WTC11 (cell line): ENCODE results near the gene KAZN. TPM values are rescaled to one million over a fixed set of nuclear protein-coding genes. Genes with fewer than 3 reads are reported as not detected.

Source experiments
- ATAC-seq: fragments of 200-7000 bp; cut with Tn5 transposase; 2 replicates; pipeline ENCODE4 v1.10.0; 2021; ENCODE audit warnings: mild to moderate bottlenecking, moderate library complexity
- CTCF ChIA-PET: fragments of 300-600 bp; sonication (Branson Sonifier 250); formaldehyde crosslinking; loops from one replicate; lab custom pipeline; 2021; ENCODE audit warnings: antibody characterized with exemption; lab: Charles Lee
- POLR2A ChIA-PET: fragments of 350-600 bp; sonication (Branson Sonifier 250); formaldehyde crosslinking; loops from one replicate; lab custom pipeline; 2021; ENCODE audit warnings: antibody characterized with exemption; lab: Charles Lee
- DNase-seq: peaks from one replicate; pipeline ENCODE4 v3.0.0; 2021; ENCODE audit warnings: low spot score
- H3K27ac Mint-ChIP-seq: 2 replicates; pipeline ENCODE4 v1.8.0; 2021; ENCODE audit warnings: mixed read lengths
- H3K27me3 Mint-ChIP-seq: 2 replicates; pipeline ENCODE4 v1.8.0; 2021; ENCODE audit warnings: low read depth, mild to moderate bottlenecking, moderate library complexity, mixed read lengths
- H3K36me3 Mint-ChIP-seq: 2 replicates; pipeline ENCODE4 v1.8.0; 2021; ENCODE audit warnings: mixed read lengths
- H3K4me1 Mint-ChIP-seq: 2 replicates; pipeline ENCODE4 v1.8.0; 2022; ENCODE audit warnings: mixed read lengths
- H3K4me3 Mint-ChIP-seq: 2 replicates; pipeline ENCODE4 v1.8.0; 2021; ENCODE audit warnings: mild to moderate bottlenecking, moderate library complexity, mixed read lengths
- H3K9me3 Mint-ChIP-seq: 2 replicates; pipeline ENCODE4 v1.8.0; 2021; ENCODE audit warnings: mixed read lengths
- ELF4 ChIP-seq: sonication (generic); formaldehyde crosslinking; IDR thresholded peaks from 2 replicates; pipeline ENCODE4 v1.8.1; 2022; ENCODE audit warnings: low read depth, mild to moderate bottlenecking, moderate library complexity, missing genetic modification reagents
- GABPB1 ChIP-seq: sonication (generic); formaldehyde crosslinking; IDR thresholded peaks from 2 replicates; pipeline ENCODE4 v1.8.1; 2023; ENCODE audit warnings: mild to moderate bottlenecking, missing genetic modification reagents
- JUN ChIP-seq: sonication (generic); formaldehyde crosslinking; IDR thresholded peaks from 2 replicates; pipeline ENCODE4 v1.8.0; 2023; ENCODE audit warnings: mild to moderate bottlenecking, missing genetic modification reagents
- KAT7 ChIP-seq: sonication (generic); formaldehyde crosslinking; IDR thresholded peaks from 2 replicates; pipeline ENCODE4 v1.8.1; 2023; ENCODE audit warnings: missing genetic modification reagents, mild to moderate bottlenecking, borderline replicate concordance
- NR3C1 ChIP-seq: sonication (generic); formaldehyde crosslinking; conservative IDR thresholded peaks from 2 replicates; pipeline ENCODE4 v1.8.1; 2023; ENCODE audit warnings: low read depth, mild to moderate bottlenecking, missing genetic modification reagents
- SMAD3 ChIP-seq: sonication (generic); formaldehyde crosslinking; IDR thresholded peaks from 2 replicates; pipeline ENCODE4 v1.8.0; 2022; ENCODE audit warnings: missing genetic modification reagents, mild to moderate bottlenecking, borderline replicate concordance
- TCF7 ChIP-seq: sonication (generic); formaldehyde crosslinking; IDR thresholded peaks from 2 replicates; pipeline ENCODE4 v1.8.0; 2022; ENCODE audit warnings: mild to moderate bottlenecking, low read depth, missing genetic modification reagents, moderate library complexity
- TEAD1 ChIP-seq: sonication (generic); formaldehyde crosslinking; IDR thresholded peaks from 2 replicates; pipeline ENCODE4 v1.8.0; 2022; ENCODE audit warnings: mild to moderate bottlenecking, missing genetic modification reagents
- ZNF219 ChIP-seq: sonication (generic); formaldehyde crosslinking; IDR thresholded peaks from 2 replicates; pipeline ENCODE4 v1.8.0; 2023; ENCODE audit warnings: missing genetic modification reagents, mild to moderate bottlenecking, borderline replicate concordance
- ZNF317 ChIP-seq: sonication (generic); formaldehyde crosslinking; IDR thresholded peaks from 2 replicates; pipeline ENCODE4 v1.8.1; 2023; ENCODE audit warnings: low read depth, mild to moderate bottlenecking, moderate library complexity, missing genetic modification reagents, borderline replicate concordance
- total RNA-seq: library from RNA; stranded (reverse); gene quantifications from 3 replicates; pipeline ENCODE4 v1.2.3, GENCODE V29; 2021
- TF ChIP-seq, protein P1 (sequence below): sonication (generic); formaldehyde crosslinking; conservative IDR thresholded peaks from 2 replicates; pipeline ENCODE4 v1.8.1; 2023; ENCODE audit warnings: mild to moderate bottlenecking, low read depth, missing genetic modification reagents, moderate library complexity
- TF ChIP-seq, protein P2 (sequence below): fragments of 250-450 bp; sonication (Bioruptor Pico); IDR thresholded peaks from 2 replicates; pipeline ENCODE4 v1.8.0; 2021; ENCODE audit warnings: mild to moderate bottlenecking
- TF ChIP-seq, protein P3 (sequence below): fragments of 250-450 bp; sonication (Bioruptor Pico); IDR thresholded peaks from 2 replicates; pipeline ENCODE4 v1.9.0; 2021; ENCODE audit warnings: mild to moderate bottlenecking
- TF ChIP-seq, protein P4 (sequence below): sonication (generic); formaldehyde crosslinking; IDR thresholded peaks from 2 replicates; pipeline ENCODE4 v1.8.1; 2023; ENCODE audit warnings: mild to moderate bottlenecking, missing genetic modification reagents

Gene KAZN
- total RNA-seq, 1 experiment from 2014 or later = 19.9 TPM

DNA sequence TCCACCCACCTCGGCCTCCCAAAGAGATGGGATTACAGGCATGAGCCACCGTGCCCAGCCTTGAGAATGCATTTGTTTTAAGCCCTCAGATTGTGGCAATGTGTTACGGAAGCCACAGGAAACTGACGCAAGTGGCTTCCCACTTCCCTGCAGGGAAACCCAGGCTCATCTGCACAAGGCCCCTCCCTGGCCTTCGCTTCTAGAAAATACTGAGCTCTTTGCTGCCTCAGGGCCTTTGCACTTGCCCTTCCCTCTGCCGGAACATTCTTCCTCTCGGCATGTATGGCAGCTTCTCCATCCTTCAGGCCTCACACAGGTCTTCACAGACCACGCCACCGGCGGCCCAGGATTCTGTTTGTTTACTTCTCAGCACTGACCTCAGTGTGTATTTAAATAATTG is 418.0 kb downstream of the KAZN start:
- no peak overlapping the region for H3K4me3 Mint-ChIP-seq
- H3K4me1 Mint-ChIP-seq = peaks cover 17% of the 10 kb centered on the region
- no peaks in the 10 kb centered on the region for H3K27me3 Mint-ChIP-seq
- CTCF ChIA-PET = interaction anchor here (1.3 kb wide), 1 partner anchor 237 kb away, joined by 3 read pairs; no protein-coding TSS in a partner anchor
- H3K27ac Mint-ChIP-seq = no peak overlapping the region
- ATAC-seq = no peak
- DNase-seq = no peak
- no peaks in the 10 kb centered on the region for H3K9me3 Mint-ChIP-seq
- H3K36me3 Mint-ChIP-seq = no peaks in the 10 kb centered on the region
- POLR2A ChIA-PET = no interaction called here
- TF ChIP-seq, protein P1, sequence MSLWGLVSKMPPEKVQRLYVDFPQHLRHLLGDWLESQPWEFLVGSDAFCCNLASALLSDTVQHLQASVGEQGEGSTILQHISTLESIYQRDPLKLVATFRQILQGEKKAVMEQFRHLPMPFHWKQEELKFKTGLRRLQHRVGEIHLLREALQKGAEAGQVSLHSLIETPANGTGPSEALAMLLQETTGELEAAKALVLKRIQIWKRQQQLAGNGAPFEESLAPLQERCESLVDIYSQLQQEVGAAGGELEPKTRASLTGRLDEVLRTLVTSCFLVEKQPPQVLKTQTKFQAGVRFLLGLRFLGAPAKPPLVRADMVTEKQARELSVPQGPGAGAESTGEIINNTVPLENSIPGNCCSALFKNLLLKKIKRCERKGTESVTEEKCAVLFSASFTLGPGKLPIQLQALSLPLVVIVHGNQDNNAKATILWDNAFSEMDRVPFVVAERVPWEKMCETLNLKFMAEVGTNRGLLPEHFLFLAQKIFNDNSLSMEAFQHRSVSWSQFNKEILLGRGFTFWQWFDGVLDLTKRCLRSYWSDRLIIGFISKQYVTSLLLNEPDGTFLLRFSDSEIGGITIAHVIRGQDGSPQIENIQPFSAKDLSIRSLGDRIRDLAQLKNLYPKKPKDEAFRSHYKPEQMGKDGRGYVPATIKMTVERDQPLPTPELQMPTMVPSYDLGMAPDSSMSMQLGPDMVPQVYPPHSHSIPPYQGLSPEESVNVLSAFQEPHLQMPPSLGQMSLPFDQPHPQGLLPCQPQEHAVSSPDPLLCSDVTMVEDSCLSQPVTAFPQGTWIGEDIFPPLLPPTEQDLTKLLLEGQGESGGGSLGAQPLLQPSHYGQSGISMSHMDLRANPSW (CRISPR knock-in tag) = no peak
- TF ChIP-seq SMAD3 (CRISPR knock-in tag) (no peak), TEAD1 (CRISPR knock-in tag) (no peak), JUN (CRISPR knock-in tag) (no peak)
- TF ChIP-seq, protein P2, sequence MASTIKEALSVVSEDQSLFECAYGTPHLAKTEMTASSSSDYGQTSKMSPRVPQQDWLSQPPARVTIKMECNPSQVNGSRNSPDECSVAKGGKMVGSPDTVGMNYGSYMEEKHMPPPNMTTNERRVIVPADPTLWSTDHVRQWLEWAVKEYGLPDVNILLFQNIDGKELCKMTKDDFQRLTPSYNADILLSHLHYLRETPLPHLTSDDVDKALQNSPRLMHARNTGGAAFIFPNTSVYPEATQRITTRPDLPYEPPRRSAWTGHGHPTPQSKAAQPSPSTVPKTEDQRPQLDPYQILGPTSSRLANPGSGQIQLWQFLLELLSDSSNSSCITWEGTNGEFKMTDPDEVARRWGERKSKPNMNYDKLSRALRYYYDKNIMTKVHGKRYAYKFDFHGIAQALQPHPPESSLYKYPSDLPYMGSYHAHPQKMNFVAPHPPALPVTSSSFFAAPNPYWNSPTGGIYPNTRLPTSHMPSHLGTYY (CRISPR knock-in tag) = no peak
- TF ChIP-seq, protein P3, sequence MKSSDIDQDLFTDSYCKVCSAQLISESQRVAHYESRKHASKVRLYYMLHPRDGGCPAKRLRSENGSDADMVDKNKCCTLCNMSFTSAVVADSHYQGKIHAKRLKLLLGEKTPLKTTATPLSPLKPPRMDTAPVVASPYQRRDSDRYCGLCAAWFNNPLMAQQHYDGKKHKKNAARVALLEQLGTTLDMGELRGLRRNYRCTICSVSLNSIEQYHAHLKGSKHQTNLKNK (CRISPR knock-in tag) = no peak

DNA sequence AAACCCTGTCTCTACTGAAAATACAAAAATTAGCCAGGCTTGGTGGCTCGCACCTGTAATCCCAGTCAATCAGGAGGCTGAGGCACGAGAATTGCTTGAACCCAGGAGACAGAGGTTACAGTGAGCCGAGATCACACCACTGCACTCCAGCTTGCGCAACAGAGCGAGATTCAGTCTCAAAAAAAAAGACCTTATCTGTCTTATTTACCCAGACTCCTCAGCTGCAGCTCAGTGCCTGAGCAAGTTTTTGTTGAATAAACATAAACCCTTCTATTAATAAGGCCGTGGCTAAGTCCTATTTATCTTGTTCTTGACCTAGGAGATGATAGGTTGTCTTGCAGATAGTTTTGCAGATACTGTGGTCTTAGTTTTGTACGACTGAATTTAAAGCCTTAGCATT is 418.6 kb downstream of the KAZN start:
- CTCF ChIA-PET = interaction anchor here (1.3 kb wide), 1 partner anchor 238 kb away, joined by 3 read pairs; no protein-coding TSS in a partner anchor
- H3K27ac Mint-ChIP-seq = no peak overlapping the region
- DNase-seq (no peak), ATAC-seq (no peak)
- no peak overlapping the region for H3K4me3 Mint-ChIP-seq
- H3K27me3 Mint-ChIP-seq = no peaks in the 10 kb centered on the region
- H3K4me1 Mint-ChIP-seq = peaks cover 20% of the 10 kb centered on the region
- H3K36me3 Mint-ChIP-seq = no peaks in the 10 kb centered on the region
- no peaks in the 10 kb centered on the region for H3K9me3 Mint-ChIP-seq
- POLR2A ChIA-PET = no interaction called here
- TF ChIP-seq GABPB1 (no peak), NR3C1 (no peak), ZNF219 (CRISPR knock-in tag) (no peak)

DNA sequence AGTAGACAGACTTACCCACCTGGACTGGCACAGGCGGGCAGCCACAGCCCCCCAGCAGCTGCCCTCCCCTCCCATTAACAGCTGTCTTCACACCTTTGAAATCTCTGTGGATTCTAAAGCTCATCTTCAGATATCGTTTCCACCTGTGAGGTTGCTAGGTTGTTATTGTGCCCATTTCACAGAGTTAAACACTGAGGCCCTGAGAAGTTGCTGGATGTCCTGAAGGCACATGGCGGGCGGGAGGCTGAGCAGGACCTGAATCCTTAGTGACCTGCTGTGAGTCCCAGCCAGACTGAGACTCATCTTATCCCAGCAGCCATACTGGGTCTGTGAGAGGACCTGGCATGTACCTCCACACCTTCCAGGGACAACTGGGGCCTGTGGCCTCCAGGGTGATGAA is 420.3 kb downstream of the KAZN start:
- Mint-ChIP-seq H3K4me3 (no peak overlapping the region), H3K27me3 (no peaks in the 10 kb centered on the region), H3K4me1 (peaks cover 29% of the 10 kb centered on the region), H3K27ac (no peak overlapping the region), H3K36me3 (no peaks in the 10 kb centered on the region), H3K9me3 (no peaks in the 10 kb centered on the region)
- ChIA-PET CTCF (no interaction called here), POLR2A (no interaction called here)
- DNase-seq (no peak), ATAC-seq (no peak)
- TF ChIP-seq KAT7 (CRISPR knock-in tag) = no peak
- no peak for TF ChIP-seq TCF7 (CRISPR knock-in tag)
- TF ChIP-seq, protein P4, sequence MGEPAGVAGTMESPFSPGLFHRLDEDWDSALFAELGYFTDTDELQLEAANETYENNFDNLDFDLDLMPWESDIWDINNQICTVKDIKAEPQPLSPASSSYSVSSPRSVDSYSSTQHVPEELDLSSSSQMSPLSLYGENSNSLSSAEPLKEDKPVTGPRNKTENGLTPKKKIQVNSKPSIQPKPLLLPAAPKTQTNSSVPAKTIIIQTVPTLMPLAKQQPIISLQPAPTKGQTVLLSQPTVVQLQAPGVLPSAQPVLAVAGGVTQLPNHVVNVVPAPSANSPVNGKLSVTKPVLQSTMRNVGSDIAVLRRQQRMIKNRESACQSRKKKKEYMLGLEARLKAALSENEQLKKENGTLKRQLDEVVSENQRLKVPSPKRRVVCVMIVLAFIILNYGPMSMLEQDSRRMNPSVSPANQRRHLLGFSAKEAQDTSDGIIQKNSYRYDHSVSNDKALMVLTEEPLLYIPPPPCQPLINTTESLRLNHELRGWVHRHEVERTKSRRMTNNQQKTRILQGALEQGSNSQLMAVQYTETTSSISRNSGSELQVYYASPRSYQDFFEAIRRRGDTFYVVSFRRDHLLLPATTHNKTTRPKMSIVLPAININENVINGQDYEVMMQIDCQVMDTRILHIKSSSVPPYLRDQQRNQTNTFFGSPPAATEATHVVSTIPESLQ (CRISPR knock-in tag) = no peak
- TF ChIP-seq ELF4 (CRISPR knock-in tag) = no peak
- TF ChIP-seq NR3C1 = no peak
- TF ChIP-seq ZNF317 (CRISPR knock-in tag) = no peak
